Muscle of arm (tissue), 12 donors: ENCODE data around the gene CXCL14. TPM values are rescaled to one million over a fixed set of nuclear protein-coding genes. Genes with fewer than 3 reads are reported as not detected.

ENCODE experiments used
- DNase-seq: peaks from one replicate; pipeline ENCODE4 v3.0.0-alpha.2; 2013
- polyA plus RNA-seq, 12 donors: library from polyadenylated mRNA; unstranded; fragments of 120-200 nt; gene quantifications; one replicate each; pipeline ENCODE4 v1.2.1, GENCODE V29; 2013; ENCODE audit not compliant: insufficient read length in 12 of 12

The CXCL14 gene
- polyA plus RNA-seq, 12 donors: 25.2 to 773 (median 46.4) TPM; not detected in 1

- peak; percentile 13 for DNase-seq
These were observed 20.8 kb upstream of the CXCL14 start for GRCh38 chr5:135599421-135600151.

- no peak for DNase-seq
These were observed 20.1 kb upstream of the CXCL14 start for GRCh38 chr5:135598691-135599395.

- no peak for DNase-seq
These were observed 18.0 kb upstream of the CXCL14 start for GRCh38 chr5:135596788-135597187.

GRCh38 chr5:135596157-135596763 lies 17.5 kb upstream of the CXCL14 start:
- no peak for DNase-seq

- no peak for DNase-seq
These were observed 15.7 kb upstream of the CXCL14 start for GRCh38 chr5:135594416-135594960.

GRCh38 chr5:135593886-135594285 lies 15.1 kb upstream of the CXCL14 start:
- no peak for DNase-seq

- DNase-seq: no peak
These were observed 14.3 kb upstream of the CXCL14 start for GRCh38 chr5:135593141-135593540.

GRCh38 chr5:135592312-135593045 lies 13.7 kb upstream of the CXCL14 start:
- no peak for DNase-seq

GRCh38 chr5:135591277-135591676 lies 12.5 kb upstream of the CXCL14 start:
- no peak for DNase-seq

- no peak for DNase-seq
These were observed 10.4 kb upstream of the CXCL14 start for GRCh38 chr5:135589152-135589551.

GRCh38 chr5:135587721-135588663 lies 9.2 kb upstream of the CXCL14 start:
- DNase-seq: no peak

GRCh38 chr5:135584918-135585317 lies 6.1 kb upstream of the CXCL14 start:
- no peak for DNase-seq

GRCh38 chr5:135584276-135584675 lies 5.5 kb upstream of the CXCL14 start:
- no peak for DNase-seq

- no peak for DNase-seq
These were observed 3.4 kb upstream of the CXCL14 start for GRCh38 chr5:135582099-135582781.

GRCh38 chr5:135578305-135578684 lies 496 bp downstream of the CXCL14 start:
- no peak for DNase-seq

GRCh38 chr5:135577421-135577820 lies 1.4 kb downstream of the CXCL14 start:
- DNase-seq: no peak

GRCh38 chr5:135576075-135576599 lies 2.7 kb downstream of the CXCL14 start:
- DNase-seq: no peak

- no peak for DNase-seq
These were observed 4.3 kb downstream of the CXCL14 start for GRCh38 chr5:135574493-135574892.

GRCh38 chr5:135571902-135572301 lies 6.9 kb downstream of the CXCL14 start:
- DNase-seq: no peak

- DNase-seq: no peak
These were observed 7.7 kb downstream of the CXCL14 start for GRCh38 chr5:135571066-135571609.
